Measurements from ENCODE around the gene ADPRM. TPM values are rescaled to one million over a fixed set of nuclear protein-coding genes. Genes with fewer than 3 reads are reported as not detected.
"Not testable (repeated sequence)": the region's sequence is repeated elsewhere in the genome, so short reads cannot be mapped to it uniquely, and the experiment has no call there.

ADPRM gene, protein sequence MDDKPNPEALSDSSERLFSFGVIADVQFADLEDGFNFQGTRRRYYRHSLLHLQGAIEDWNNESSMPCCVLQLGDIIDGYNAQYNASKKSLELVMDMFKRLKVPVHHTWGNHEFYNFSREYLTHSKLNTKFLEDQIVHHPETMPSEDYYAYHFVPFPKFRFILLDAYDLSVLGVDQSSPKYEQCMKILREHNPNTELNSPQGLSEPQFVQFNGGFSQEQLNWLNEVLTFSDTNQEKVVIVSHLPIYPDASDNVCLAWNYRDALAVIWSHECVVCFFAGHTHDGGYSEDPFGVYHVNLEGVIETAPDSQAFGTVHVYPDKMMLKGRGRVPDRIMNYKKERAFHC
- total RNA-seq = 8.9 and 9.7 TPM in 2 replicates

DNA sequence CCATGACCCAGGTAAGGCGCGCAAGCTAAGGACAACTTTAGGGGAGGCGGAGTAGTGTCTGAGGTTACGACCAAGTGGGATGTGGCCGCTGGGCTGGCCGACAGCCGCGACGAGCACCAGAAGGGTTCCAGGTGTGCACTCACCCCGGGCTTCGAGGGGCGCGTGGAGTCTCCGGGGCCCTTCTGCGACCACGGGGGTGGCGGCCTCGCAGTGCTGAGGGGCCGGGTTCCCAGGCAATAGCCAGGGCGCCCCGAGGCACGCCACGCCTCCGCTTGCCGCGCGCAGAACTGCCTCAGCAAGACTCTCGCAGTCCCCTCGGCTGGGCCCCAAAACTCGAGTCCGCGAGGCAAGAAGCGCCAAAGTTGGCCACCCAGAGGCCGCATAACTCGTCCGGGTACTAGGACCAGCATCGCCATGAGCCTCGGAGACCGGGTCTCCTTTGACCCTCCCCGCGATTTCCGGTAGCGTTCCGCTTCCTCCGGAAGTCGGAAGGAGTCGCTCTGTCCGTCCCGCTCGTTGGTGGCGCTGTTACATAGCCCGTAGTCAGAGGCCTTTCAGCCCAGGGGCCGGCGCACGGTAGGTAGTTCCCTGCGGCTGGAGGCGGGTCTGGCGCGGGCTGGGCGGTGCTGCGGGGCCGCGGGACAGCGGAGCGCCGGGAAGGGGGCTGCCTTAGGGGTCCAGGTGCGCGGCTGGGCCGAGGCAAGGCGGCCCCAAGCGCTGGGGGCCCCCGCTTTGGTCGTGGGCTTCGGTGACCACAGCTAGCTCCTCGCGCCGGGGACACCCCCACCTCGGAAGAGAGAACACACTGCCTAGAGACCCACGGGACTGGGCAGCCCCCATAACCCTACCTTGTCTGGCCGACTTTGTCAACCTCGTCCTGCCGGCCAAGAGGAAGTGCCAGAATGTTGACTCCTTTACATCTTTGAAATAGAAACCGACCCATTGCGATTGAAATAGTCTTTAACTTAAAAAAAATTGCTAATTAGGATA is at the start of gene ADPRM, which contains the start of gene SCO1:
ADPRM (plus strand) TSS at position 503 of the 990 bp plus-strand sequence. CDS start 7,333 bp downstream, outside the sequence.
SCO1 (minus strand) TSS at position 442 of the 990 bp plus-strand sequence; CDS start at position 416, 26 bp downstream.
- peak; percentile 95 for DNase-seq

DNA sequence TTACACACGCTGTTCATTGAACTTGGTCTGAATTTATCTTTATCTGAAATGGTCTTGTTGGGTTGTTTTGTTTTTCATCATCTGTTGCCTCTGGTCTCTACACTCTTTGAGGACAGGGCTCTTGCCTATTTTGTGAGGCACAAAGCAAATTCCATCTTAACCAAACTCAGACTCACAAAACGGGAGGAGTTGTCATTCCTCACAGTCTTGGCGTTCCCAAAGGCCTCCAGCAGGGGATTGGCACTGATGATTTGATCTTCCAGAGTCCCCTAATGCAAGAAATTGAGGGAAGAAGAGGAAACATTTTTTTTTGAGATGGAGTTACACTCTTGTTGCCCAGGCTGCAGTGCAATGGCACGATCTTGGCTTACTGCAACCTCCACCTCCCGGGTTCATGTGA is 49.0 kb upstream of the ADPRM start:
- no peak for DNase-seq

DNA sequence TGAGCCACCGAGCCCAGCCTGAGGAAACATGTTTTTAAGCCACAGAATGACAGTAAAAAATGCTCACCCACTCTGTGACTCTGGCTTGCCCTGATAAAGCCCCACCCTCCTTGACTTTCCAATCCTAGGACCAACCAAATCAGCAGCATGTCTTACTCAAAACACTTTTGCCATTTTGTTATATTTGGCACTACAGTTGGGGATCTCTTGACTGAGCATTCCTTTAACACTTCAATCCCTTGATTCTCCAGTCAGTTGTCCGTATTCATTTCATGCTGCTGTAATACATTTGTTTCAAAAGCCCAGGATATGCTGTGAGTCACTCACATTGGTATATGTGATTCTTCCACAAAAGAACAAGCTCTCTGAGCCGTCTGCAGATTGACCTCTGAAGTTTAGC is 48.4 kb upstream of the ADPRM start:
- no peak for DNase-seq

DNA sequence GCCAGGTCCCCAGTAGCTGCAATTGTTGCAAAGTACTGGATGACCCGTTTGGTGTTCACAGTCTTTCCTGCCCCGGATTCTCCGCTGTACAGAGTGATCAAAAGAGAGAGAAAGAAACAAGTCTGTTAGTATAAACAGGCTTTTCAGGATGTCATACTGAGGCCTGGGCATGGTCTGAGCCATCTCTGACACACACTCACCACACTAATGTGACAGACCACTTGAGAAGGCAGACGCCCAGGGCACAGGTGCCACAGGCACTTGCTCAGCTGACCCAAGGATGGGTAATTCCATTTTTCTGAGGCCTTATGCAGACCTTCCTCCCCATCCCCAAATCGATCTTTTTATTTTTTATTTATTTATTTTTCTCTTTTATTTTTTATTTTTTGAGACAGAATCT is 47.8 kb upstream of the ADPRM start:
- no peak for DNase-seq

DNA sequence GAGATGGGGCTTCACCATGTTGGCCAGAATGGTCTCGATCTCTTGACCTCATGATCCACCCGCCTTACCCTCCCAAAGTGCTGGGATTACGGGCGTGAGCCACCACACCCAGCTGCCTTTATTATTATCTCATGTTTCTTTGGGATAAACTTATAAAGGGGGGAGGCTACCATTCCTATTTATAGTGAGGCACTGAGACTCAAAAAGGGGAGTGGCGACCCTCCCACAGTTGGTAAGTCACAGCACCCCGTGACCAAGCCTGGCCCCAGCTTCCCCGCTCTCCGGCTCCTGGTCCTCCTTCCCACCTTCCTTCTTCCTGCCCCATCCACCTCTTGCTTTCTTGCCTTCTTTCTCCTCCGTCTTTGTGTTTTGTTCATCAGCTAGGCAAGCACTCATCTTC is 45.5 kb upstream of the ADPRM start:
- no peak for DNase-seq

DNA sequence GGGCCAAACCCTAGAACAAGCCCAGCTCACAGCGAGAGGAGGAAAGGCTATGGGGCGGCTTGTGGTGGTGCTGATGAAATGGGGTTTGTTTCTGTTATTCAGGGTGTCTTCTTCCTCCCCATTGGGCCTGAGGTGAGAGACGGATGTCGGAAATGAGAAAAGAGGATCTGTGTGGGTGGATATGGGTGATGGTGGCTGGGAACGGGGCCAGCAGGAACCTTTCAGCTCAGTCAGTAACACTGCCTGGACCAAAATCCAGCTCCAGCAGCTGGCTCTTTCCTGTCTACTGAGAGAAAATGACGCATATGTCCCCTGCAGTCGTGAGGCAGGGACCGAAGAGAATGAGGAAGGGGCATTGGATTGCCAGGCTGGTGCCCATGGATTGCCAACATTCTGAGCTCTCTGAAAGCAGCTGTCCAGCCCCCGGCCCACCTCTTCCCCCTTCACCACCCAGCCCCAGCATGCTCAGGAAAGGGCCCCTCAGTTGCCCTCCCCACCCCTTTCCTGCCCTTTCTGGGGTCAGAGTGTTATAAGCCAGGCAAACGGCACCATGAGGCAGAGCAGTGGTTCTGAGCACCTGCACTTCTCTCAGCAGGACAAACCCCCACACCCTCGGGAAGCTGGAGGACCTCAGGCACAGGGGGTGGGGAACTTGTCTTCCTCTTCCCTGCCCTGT is 44.3 kb upstream of the ADPRM start:
- peak; percentile 28 for DNase-seq

DNA sequence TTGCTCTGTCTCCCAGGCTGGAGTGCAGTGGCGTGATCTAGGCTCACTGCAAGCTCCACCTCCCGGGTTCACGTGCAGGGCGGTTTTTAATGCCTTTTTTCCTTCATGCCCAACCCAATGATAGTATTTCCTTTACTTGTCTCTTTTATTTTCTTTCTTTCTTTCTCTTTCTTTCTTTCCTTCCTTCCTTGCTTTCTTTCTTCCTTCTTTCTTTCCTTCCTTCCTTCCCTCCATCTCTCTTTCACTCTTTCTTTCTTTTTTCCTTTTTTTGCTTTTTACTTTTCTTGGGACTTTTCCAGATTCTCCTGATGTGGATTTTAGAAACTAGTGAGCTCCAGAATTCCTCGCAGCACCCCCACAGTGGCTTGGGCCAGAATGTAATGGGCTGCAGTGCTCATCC is 43.4 kb upstream of the ADPRM start:
- DNase-seq = no peak

DNA sequence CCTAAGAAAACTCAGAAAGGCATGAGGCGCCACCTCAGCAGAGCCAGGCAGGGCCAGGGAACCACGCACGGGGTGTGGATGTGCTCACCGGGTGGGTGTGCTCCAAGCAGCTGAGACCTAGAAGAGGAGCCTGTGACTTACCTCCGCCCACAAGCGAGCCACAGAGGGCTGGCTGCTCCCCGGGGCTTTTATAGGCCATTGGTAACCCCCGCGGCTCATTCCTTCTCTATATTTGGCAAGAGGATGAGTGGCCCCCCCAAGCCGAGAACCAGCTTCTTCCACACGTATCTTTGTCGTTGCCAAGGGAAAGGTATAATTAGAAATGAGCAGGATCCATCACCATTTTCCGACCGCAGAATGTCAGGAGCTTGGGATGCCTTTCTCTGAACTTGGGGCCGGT is 40.2 kb upstream of the ADPRM start, which contains the start of gene MYH3:
MYH3 (minus strand) TSS at position 162 of the 400 bp plus-strand sequence. CDS start 2,245 bp downstream, outside the sequence.
- DNase-seq = no peak

DNA sequence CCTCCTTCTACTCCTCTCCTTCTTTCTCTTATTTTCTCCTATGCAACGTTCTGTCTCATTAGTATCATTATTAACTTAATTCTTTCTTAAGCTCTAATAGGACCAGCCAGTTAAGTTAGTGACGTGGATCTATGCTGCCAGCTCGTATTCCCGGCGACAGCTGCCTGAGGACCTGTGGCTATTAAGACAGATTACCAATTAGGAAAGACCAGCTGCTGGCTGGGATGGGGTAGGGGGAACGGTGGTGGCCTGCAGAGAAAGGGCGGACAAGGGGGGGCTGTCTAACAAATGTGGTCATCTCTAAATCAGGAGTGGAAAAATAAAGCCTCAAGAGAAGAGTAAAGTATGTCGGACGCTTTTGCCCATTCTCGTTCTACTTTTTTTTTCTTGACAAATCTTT is 39.5 kb upstream of the ADPRM start:
- DNase-seq = no peak

DNA sequence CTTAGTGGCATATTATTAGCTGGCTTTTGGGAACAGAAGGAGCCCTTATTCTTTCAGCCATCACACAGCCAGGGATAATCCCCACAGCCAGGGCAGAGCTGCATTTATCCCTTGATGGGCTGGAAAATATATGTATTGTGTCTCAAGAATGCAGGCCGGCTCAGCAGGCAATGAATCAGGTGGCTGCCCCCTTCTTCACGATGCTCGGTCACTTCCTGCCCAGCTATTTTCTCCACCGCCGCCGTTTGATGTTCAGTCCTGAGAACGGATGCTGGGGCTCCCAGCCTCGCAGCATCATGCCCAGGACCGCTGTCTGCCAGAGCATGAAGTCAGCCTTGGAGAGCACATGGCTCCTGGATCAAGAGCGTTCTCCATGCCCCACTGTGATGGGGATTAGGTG is 36.0 kb upstream of the ADPRM start:
- peak; percentile 35 for DNase-seq

DNA sequence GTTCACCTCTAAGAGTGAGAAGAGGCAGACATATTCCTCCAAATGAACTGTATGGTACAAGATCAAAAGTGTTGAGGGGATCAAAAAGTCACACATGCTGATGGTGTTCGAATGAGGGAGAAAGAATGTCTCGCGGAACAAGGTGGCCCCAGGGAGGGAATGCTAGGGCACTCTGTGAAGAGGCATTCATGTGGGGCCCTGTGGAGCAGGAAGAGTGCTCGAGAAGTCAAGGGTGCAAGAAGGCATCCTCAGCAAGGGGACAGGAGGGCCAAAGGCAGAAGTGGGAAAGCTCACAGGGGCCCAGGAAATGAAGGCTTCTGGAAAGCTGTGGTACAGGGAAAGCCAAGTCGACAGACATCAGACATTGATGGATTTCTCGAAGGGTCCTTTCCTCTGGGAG is 34.2 kb upstream of the ADPRM start:
- DNase-seq = no peak

DNA sequence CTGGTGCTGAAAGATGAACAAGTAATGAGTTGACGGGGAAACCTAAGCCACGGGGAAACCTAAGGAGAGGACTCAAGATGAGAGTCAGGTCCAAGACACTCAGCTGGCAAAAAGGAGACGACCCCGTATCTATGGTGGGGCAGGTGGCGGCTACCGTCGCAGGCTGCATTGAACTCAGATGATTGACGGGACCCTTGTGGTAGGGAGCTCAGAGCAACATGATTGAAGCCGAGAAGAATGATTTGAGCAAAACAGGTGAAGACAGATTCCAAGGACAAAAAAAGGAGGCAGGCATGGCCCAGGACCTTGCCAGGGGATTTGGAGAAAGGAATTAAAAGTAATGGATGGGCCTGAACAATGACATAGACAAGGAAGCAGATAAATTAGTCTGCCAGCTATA is 32.8 kb upstream of the ADPRM start:
- no peak for DNase-seq

DNA sequence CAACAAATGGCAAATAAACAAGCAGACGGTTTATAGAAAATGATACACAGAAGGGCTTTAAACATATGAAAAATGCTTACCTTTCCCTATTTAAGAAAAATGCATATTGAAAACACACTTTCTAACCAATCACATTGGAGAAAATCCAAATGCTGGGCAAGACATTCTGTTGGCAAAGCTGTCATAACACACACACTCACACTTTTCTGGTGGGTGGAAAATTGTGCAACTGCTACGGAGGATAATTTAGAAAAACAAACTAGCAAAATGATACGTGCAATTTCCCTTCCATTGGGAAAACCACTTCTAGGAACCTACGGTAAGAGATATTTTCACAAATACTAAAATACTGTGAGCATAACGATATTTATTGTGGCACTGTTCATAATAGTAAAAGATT is 30.5 kb upstream of the ADPRM start:
- DNase-seq = no peak

DNA sequence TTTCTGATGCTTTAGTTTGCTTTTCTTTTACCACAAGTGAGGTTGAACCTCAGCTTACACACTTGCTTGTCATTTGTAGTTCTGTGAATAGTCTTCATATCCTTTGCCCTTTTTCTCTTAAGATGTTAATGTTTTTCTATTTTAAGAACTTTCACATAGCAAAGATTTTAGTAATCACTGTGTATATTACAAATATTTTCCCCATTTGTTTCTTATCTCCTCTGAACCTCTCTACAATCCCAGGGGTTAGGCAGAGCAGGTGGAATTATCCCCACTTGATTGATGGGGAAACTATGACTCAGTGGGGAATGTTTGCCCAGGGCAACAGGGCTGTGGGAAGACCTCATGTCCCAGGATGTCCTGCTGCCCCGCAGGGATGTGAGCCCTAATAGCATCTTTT is 28.6 kb upstream of the ADPRM start:
- DNase-seq = peak; percentile 37

DNA sequence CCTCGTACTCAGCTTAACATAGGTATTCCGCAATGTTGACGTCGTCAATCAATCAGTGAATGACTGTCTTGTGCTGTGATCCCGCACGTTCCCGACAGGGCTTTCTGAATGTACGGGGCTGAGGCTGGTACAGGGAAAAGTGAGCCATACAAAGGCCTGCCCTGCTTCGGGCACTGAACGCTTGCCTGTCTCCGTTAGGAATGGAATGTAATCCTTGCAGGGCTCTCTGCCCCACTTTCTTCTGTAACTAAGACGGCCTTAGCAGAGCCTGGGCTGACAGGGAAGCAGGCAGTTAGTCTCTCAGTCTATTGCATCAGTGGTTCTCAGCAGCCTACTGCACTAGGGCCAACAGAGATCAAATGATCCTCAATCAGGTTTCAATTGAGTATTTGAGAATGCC is 24.1 kb upstream of the ADPRM start:
- no peak for DNase-seq

DNA sequence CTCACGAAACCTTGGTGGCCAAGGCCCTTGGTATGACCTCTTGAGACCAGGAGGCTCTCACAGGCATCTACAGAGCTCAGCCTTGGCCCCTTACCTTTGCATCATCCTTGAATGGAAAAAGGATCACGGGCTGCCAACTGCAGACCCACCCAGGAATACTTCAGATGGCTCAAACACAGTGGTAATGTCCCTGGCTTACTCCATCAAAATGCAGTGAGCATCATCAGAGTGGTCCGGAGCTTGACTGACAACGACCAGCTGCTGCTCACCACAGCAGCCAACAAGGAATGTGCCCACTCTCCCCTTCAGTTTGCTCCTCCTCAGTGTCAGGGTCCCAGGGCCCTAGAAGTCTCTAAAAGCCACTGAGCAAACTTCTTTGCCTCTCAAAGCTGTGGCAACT is 22.7 kb upstream of the ADPRM start:
- DNase-seq = no peak

DNA sequence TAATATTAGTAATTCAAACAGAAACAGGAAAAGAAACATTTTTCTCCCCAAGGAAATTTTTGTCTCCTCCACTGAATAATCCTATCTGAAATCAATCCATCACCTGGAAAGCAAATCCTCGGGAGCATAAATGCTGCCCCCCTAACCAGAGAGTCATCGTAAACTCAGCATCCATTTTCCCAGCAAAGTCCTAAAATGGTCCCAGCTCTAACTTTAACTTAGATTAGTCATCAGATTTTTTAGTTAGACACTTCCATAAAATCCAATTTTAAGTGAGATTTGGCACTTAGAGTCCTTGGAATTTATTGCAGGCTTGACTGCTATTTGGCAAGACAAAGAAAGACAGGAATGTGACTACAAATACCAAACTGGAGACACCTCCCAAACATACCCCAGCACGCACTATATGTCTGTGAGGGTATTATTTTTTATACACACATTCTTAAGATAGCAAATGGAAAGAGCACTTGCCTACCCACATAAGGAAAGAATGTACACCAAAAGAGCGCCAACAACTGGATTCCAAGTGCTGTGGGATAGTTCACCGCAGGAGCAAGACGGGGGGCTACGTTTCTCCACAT is 15.4 kb upstream of the ADPRM start:
- DNase-seq = no peak

DNA sequence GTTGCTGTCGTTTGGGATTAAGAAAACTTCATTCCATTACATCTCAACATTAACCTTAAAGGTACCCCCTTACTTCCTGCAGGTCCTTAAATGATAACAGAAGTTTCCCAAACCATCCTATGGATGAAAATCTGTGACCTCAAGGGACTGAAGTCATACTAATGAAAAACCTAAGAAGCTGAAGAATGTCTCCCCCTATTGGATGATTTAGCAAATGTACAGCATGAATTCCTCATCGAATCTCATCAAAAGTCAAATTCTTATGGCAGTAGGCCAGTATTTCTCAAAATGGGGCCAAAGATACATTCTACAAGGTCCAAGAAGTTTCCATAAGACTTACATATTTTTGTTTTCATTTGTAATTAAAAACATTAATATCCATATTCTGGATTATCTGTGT is 13.5 kb upstream of the ADPRM start:
- peak; percentile 61 for DNase-seq

DNA sequence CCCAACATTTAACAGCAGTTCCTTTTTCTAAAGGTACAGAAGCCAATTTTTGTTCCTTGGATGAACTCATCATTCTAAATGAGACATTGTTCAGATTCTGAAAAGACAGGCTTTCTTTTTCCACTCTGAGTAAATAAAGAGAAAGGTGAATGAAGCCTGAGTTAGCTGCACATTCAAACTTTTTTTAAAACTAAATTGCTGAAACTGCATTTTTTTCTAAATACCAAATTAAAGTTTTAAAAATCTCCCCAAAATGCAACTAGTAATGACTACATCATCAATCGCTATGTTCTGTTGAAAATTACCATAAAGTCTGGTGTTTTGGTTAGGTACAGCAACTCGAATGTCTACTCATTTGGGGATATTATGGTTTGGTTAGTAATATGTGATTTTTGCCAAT is 9.9 kb upstream of the ADPRM start:
- no peak for DNase-seq

DNA sequence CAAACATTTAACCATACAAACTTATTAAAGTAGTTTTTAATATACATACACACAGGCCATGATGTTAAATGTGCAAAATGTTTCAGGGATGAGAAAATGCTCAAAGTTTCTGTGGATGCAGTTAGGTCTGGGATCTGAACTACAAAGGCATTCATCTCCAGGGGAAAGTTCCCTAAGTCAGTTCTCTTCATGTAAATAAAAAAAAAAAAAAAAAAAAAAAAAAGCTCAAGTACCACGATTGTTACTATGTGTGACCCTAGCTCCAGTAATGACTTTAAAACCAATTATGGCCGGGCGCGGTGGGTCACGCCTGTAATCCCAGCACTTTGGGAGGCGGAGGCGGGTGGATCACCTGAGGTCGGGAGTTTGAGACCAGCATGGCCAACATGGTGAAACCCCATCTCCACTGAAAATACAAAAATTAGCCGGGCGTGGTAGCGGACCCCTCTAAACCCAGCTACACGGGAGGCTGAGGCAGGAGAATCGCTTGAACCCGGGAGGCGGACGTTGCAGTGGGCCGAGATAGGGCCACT is 1.5 kb upstream of the ADPRM start:
- not testable (repeated sequence) for DNase-seq

DNA sequence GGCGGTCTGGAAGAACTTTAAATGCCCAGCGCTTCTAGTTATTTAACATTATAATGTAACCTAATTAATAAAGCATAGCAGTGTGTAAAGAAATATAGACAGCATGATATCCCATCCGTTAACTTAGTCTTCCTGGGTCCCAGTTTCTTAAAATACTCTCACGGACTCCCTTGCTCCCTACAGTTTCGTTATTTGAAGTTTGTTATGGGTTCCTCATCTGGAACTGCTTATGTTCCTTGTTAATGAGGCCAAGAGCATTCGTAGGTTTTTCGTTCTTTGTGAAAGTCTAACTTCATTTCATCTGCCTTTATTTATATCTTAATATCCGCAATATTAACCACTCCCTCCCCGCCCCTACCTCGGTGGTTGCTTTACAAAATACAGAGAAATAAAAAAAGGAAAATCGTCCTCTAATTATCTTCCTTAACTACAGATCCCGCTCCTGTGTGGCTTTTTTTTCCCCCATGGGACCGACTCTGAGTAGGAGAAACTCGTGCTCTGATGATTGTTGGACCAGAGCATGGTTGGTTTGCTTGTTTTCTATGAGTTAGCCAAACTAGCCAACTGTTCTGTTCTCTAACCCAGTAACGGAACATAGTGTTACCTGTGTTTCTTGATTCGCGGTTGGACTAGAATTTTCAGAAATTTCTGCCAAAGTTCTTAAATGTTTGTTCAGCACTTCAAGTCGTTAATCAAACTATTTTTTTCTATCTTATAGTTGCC is 863 bp downstream of the ADPRM start:
- DNase-seq = peak; percentile 39

DNA sequence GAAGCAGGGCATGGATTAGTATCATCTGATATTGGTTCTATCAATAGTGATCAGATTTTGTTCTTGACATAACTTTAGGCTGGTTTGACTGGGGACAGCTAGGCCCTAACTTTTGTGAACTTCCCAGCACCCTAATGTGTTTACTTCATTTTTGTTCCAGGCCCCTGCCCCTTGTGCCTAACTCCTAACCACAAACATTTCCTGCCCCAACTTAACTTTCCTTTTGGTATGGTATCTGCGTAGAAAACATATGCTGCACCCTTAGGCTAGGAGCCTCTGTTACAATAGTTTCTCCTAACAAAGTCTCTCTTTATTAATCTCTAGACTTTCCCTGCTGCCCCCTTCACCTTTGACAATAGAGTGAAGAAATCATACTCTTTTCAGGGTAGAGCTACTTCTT is 2.5 kb downstream of the ADPRM start:
- DNase-seq = peak; percentile 2
